HG02840 (cell line): Measurements from ENCODE around the gene MMS22L.

Source experiments
- ATAC-seq: cut with Tn5 transposase; IDR thresholded peaks from one replicate; pipeline ENCODE4 v1.9.1; 2021; ENCODE audit warnings: mild to moderate bottlenecking, moderate library complexity, moderate number of reproducible peaks; ENCODE audit not compliant: unreplicated experiment, low FRiP score

The MMS22L gene

GRCh38 chr6:97097068-97098047, 185.7 kb downstream of the MMS22L start:
- ATAC-seq: no peak

GRCh38 chr6:97095311-97095850, 187.6 kb downstream of the MMS22L start:
- ATAC-seq: no peak

GRCh38 chr6:97094376-97094775, 188.6 kb downstream of the MMS22L start:
- ATAC-seq: no peak

DNA sequence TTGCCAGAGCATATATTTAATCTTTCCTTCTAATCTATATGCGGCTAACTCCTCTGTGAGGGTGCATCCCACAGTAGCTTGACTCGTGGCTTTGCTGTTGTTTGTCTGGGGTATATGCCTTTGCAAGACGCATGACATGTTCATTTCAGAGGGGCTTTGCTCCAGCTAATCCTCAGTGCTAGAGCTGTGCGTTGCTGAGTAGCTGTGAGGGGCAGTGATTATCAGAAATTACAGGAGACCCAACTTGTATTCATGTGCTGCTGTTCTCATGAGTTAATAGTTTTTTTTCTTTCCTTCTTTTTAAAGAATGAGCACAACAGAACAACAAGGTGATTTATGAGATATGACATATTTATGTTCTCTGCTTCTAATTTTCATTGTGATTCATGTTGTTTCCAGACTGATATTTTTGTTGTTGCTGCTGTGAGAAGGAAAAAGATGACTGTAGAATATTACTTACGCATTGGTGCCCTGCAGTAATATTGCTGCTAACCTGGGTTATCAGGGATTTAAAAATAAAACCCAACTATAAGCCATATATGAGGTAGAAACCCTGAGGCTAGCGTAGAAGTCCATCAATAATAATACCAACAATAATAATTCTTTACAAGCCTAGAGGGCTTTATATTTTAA, 190.2 kb downstream of the MMS22L start:
- no peak for ATAC-seq
